Duodenal mucosa (tissue), 2 donors: Measurements from ENCODE around the gene DLST.

Experiments
- H3K27ac ChIP-seq: one replicate; pipeline ENCODE4 v1.7.0; 2013; ENCODE audit warnings: low read depth, low read length
- H3K27me3 ChIP-seq, 2 donors: one replicate each; pipeline ENCODE4 v1.7.0; 2013; ENCODE audit warnings: low read length in 2 of 2, control low read depth in 1 of 2; ENCODE audit not compliant: insufficient read depth in 2 of 2, control insufficient read depth in 1 of 2
- H3K36me3 ChIP-seq, 2 donors: one replicate each; pipeline ENCODE4 v1.7.0; 2013; ENCODE audit warnings: low read length in 2 of 2, control low read depth in 1 of 2; ENCODE audit not compliant: insufficient read depth in 2 of 2, control insufficient read depth in 1 of 2
- H3K4me1 ChIP-seq, 2 donors: one replicate each; pipeline ENCODE4 v1.7.0; 2013; ENCODE audit warnings: low read length in 2 of 2, control low read depth in 1 of 2; ENCODE audit not compliant: insufficient read depth in 2 of 2, control insufficient read depth in 1 of 2
- H3K4me3 ChIP-seq, 2 donors: one replicate each; pipeline ENCODE4 v1.7.0; 2013; ENCODE audit warnings: low read length in 2 of 2, low read depth in 1 of 2
- H3K9ac ChIP-seq, 2 donors: one replicate each; pipeline ENCODE4 v1.7.0; 2013; ENCODE audit warnings: low read length in 2 of 2, low read depth in 1 of 2
- H3K9me3 ChIP-seq, 2 donors: one replicate each; pipeline ENCODE4 v1.7.0; 2013; ENCODE audit warnings: low read length in 2 of 2, control low read depth in 1 of 2; ENCODE audit not compliant: control insufficient read depth in 1 of 2

The DLST gene

DNA sequence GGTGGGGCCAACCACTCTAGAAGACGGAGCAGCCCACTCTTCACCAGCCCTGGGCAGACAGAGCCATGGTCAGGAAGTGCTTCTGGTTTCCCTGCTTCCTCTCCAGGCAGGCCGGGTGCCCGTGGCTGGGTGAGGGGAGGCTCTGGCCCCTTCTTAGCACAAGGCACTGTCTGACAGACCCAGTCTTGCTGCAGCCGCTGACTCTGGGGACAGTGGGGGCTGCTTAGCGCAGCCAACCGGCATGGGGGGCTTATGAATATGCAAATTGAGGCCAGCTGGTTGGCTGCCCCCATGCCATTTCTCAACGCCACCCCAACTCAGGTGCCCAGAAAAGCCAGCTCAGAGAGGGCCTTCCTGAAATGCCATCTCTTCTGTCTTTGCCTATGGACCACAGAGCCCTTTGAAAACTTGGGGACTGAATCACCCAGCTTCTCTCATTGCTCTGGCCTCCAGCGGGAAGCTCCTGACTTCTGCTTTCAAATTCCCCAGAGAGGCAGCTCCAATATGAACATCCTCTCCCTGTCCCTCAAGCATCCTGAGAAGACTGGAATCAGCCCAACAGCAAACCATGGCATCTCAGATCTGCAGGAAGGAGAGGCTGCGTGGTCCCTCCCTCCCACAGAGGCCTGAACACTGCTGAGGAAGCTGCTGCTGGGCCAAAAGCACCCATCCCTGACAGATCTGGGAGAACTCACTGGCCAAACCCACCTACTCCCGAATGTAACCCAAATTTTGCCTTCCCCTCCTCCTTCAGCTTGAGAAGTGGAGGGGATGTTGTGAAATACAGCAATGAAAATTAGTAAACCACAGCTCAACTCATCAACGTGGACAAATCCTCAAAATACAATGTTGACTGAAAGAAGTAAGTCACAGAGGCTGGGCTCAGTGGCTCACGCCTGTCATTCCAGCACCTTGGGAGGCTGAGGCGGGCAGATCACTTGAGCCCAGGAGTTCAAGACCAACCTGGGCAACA is 5.5 kb upstream of the DLST start, which contains the start of gene PROX2:
Gene PROX2, minus strand, starts transcription at position 205 of the 973 bp plus-strand sequence. CDS start 12,311 bp downstream, outside the sequence.
- Histone ChIP-seq H3K9ac (no peak within 1 kb of the TSS), H3K4me3 (peak within 1 kb of the TSS; percentile 3 to 11), H3K27me3 (no peaks in the 10 kb centered on the region), H3K4me1 (peaks cover 12 to 23% of the 10 kb centered on the region in 2 donors), H3K36me3 (no peaks in the 10 kb centered on the region), H3K27ac (no peak within 1 kb of the TSS), H3K9me3 (no peaks in the 10 kb centered on the region)

DNA sequence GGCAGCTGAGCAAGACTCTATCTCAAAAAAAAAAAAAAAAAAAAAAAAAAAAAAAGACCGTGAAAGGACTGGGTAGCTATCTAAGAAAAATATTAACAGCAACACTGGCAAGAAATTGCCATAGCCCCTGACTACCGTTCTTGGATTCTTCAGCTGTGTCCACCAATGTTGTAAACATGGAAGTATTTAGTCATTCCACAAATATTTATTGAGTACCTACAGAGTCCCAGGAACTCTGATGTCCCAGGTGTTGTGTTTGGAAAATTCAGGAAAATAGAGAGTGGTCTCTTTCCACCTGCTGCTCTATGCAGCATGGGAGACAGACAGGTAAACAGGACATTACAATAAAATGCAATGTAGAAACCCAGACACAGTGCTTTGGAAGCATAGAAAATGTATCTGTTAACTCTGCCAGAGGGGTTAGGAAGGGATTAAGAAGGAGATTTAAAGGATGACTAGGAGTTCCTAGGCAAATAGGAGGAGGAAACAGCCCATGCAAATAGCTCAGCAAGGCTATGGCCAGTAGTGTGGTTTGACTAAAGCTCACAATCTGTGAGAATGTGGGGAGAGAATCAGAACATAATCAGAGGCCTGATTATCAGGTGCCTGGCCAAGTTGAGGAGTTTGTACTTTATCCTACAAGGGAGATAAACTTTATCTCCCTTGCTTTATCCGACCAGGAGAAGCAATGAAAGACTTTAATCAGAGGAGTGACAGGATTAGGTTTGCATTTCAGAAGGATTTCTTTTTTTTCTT is 2.1 kb upstream of the DLST start:
- Histone ChIP-seq H3K9me3 (no peaks in the 10 kb centered on the region), H3K9ac (no peak overlapping the region), H3K27ac (no peak overlapping the region), H3K4me3 (no peak overlapping the region), H3K27me3 (no peaks in the 10 kb centered on the region), H3K36me3 (peaks cover 1 to 4% of the 10 kb centered on the region in 2 donors), H3K4me1 (peaks cover 29 to 46% of the 10 kb centered on the region in 2 donors)

DNA sequence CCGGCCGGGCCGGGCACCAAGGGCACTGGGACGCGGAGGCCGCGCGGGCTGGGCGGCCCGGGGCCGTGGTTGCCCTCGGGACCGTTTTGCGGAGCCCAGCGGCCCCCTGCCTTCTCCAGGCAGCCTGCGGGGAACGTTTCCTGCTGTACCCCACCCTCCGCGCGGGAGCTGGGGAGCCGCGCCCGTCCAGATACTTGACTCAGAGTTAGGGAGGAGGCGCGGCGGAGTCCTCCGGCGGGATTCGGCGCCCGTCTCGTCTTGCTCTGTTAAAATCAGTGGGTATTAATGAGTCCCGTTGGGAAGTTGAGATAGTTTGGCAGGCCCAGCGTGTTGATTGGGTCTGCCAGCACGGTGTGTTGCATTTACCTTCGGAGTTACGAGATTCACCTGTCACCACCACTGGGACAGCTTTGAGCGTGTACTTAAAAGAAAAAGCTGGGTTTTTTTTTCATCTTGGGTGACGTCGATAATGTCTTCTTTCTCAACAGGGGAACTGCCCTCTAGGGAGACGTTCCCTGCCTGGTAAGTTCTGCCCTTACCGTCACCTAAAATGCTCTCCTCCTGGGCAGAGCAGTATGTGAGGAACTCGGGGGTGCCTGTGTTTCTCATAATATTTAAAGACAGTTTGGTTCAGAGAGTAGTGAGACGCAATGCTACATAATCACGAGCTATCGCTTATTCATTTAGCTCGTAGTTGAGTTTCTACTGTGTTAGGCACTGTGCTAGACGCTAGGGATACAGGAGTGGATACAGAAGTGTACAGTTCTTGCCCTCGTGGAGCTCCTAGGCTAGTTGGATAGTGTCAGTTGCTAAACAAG is 596 bp downstream of the DLST start:
- Histone ChIP-seq H3K27me3 (no peaks in the 10 kb centered on the region), H3K4me3 (peak overlapping the region; percentile 83 to 92), H3K9ac (peak overlapping the region; percentile 83 to 96), H3K9me3 (no peaks in the 10 kb centered on the region), H3K36me3 (peaks cover 9 to 20% of the 10 kb centered on the region in 2 donors), H3K4me1 (peaks cover 46 to 48% of the 10 kb centered on the region in 2 donors), H3K27ac (peak overlapping the region; percentile 96)

DNA sequence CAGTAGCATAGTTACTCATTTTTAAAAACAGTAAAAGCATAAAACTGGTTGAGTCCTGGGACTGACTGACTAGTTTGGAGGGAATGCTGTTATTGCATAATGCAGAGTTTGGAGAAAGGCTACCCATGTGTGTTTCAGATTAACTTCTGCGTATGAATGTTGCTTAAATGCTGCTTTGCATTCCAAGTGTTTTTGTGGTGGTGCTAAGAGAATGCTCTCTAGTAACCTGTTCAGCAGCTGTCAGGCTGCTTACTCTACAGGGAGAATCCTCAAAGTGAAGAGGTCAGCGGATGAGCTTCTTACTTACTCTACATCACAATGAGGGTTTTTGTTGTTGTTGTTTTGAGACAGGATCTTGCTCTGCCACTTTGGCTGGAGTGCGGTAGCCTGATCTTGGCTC is 4.3 kb downstream of the DLST start:
- Histone ChIP-seq H3K9ac (no peak overlapping the region), H3K36me3 (peaks cover 13 to 39% of the 10 kb centered on the region in 2 donors), H3K9me3 (no peaks in the 10 kb centered on the region), H3K27ac (peak overlapping the region; percentile 33), H3K4me1 (peaks cover 39 to 46% of the 10 kb centered on the region in 2 donors), H3K4me3 (no peak overlapping the region), H3K27me3 (no peaks in the 10 kb centered on the region)

DNA sequence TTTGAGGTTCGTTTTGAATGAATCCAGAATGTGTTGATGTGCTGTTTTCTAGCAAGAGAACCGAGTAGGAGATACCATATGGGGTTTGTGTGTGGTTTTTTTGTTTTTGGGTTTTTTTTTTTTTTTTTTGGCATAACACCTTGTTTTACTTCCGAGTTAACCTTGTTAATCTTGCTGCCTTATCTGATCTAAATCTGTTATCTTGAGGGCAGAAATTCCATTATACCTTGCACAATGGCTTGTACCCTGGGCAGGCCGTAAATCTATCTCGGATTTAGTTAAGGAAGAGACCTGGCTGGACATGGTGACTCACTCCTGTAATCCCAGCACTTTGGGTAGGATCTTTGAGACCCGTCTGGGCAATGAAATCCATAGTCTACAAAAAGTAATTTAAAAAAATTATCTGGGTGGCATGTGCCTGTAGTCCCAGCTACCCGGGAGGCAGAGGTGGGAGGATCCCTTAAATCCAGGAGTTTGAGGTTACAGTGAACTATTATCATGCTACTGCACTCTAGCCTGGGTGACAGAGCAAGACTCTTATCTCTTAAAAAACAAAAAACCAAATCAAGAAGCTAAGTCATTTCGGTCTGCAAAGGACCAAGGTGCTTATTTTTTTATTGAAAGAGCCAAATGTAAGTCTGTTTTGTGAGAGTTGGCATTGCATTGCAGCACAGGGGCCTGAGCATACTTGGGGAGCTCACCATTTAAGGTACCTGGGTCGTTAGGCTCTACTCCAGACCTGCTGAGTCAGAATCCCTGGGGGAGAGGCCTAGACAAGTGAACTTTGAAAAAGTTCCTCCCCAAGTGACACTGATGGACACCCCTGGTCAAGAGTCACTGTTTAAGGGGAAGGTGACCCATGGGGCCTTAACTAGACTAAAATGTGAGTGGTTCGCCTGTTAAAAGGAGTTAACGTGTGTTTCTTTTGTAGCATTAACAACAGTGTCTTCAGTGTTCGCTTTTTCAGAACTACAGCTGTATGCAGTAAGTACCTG is 6.7 kb downstream of the DLST start:
- H3K4me1 ChIP-seq: peaks cover 26 to 44% of the 10 kb centered on the region in 2 donors
- peaks cover 26 to 63% of the 10 kb centered on the region in 2 donors for H3K36me3 ChIP-seq
- H3K9me3 ChIP-seq: no peaks in the 10 kb centered on the region

DNA sequence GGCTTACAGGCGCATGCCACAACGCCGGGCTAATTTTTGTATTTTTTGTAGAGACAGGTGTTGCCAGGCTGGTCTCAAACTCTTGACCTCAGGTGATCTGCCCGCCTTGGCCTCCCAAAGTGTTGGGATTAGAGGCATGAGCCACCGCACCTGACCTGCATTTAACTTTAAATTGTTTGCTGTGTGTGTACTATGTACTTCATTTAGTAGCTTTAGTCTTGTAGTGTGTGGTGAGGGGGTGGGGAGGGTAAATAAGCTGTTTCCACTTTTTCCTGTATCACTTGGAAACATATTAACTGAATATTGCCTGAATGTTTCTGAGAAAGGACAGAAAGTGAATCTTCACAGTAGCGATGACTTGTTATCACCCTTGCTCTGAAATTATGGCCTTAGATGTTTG is 8.5 kb downstream of the DLST start:
- H3K27me3 ChIP-seq: no peaks in the 10 kb centered on the region
- H3K9ac ChIP-seq: no peak overlapping the region
- peaks cover 8 to 27% of the 10 kb centered on the region in 2 donors for H3K4me1 ChIP-seq
- H3K27ac ChIP-seq: no peak overlapping the region
- no peaks in the 10 kb centered on the region for H3K9me3 ChIP-seq
- peaks cover 37 to 72% of the 10 kb centered on the region in 2 donors for H3K36me3 ChIP-seq
- H3K4me3 ChIP-seq: no peak overlapping the region

More for the DNA sequence above, 6.7 kb downstream of the DLST start:
- no peak overlapping the region for H3K9ac ChIP-seq
- no peak overlapping the region for H3K4me3 ChIP-seq
- no peak overlapping the region for H3K27ac ChIP-seq
- no peaks in the 10 kb centered on the region for H3K27me3 ChIP-seq

DNA sequence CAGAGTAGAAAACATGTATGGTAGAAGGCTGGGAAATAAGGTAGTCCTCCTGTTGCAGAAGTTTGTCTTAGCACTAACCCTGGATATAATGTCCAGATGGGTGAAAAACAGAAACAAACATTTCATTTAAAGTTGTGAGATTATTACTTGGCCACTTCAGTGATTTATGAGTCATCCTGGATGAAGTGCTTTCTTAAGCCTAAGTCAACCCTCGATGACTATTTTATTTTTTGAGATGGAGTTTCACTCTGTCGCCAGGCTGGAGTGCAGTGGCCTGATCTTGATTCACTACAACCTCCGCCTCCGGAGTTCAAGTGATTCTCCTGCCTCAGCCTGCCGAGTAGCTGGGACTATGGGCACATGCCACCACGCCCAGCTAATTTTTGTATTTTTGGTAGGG is 10.2 kb downstream of the DLST start:
- Histone ChIP-seq H3K4me3 (no peak overlapping the region), H3K27ac (no peak overlapping the region), H3K9me3 (no peaks in the 10 kb centered on the region), H3K27me3 (no peaks in the 10 kb centered on the region), H3K4me1 (peaks cover 7 to 16% of the 10 kb centered on the region in 2 donors), H3K9ac (no peak overlapping the region), H3K36me3 (peaks cover 45 to 76% of the 10 kb centered on the region in 2 donors)

DNA sequence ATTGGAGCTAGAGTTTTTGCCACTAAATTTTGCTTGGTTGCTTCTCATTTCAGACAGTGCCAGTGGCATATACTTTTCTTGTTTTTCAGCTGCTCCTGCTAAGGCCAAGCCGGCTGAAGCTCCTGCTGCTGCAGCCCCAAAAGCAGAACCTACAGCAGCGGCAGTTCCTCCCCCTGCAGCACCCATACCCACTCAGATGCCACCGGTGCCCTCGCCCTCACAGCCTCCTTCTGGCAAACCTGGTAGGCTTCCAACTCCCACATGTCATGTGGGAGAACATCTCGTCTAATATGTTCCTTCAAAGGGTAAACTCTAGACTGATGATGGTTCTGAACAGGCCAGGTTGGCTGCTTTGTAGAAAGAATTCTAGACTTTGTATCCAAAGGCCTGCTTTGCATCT is 11.0 kb downstream of the DLST start:
- H3K27ac ChIP-seq: no peak overlapping the region
- no peaks in the 10 kb centered on the region for H3K27me3 ChIP-seq
- H3K9ac ChIP-seq: no peak overlapping the region
- H3K36me3 ChIP-seq: peaks cover 53 to 85% of the 10 kb centered on the region in 2 donors
- peaks cover 7 to 14% of the 10 kb centered on the region in 2 donors for H3K4me1 ChIP-seq
- no peak overlapping the region for H3K4me3 ChIP-seq
- no peaks in the 10 kb centered on the region for H3K9me3 ChIP-seq
